ENCODE data around the gene GREB1L. TPM values are rescaled to one million over a fixed set of nuclear protein-coding genes. Genes with fewer than 3 reads are reported as not detected.

Gene GREB1L
- polyA plus RNA-seq, 1 of the 3 experiments (the other 2 are of a cell fraction) = under 0.01 TPM

DNA sequence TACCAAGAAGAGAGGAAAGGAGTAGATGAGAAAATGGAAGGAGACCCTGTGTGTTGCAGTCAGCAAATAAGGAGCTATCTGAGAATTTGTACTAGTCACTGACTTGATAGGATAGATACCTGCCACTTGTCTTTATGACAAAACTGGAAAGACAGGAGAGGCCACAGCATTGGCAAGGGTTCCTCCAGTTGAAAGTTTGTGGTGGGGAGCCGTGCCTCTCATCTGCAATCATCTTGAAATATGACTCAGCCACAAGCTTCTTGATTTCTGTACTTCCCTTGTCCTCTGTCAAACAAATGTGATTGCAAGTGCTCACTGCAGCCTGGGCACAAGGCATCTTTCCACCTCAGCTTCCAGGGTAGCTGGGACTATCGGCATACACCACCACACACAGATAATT lies 99.1 kb downstream of the GREB1L start:
- 30% methylated on average over 2 of the region's 2 CpGs for WGBS (ENCODE audit: low lambda C conversion rate)
- Histone ChIP-seq H4K20me1 (ENCODE audit: insufficient read depth) (no peaks in the 10 kb centered on the region), H3K4me1 (ENCODE audit: control insufficient read depth in 1 of 2, insufficient read depth in 2 of 2, low read depth in 1 of 2, low read length in 1 of 2) (no peaks in the 10 kb centered on the region), H3K4me3 (ENCODE audit: low read depth in 2 of 2, low read length in 1 of 2) (no peak overlapping the region), H3K4me2 (no peak overlapping the region), H3K9me2 (no peaks in the 10 kb centered on the region), H2AFZ (ENCODE audit: low read depth) (no peak overlapping the region), H3K36me3 (replicated peaks in 1 of 2; ENCODE audit: control insufficient read depth in 1 of 2, insufficient read depth in 2 of 2, low read length in 1 of 2) (no peaks in the 10 kb centered on the region), H3K27ac (ENCODE audit: low read depth in 2 of 2, low read length in 1 of 2) (no peak overlapping the region), H3K9me3 (no peaks in the 10 kb centered on the region), H3F3A (replicated peaks; ENCODE audit: insufficient read depth) (no peaks in the 10 kb centered on the region), H3K9ac (no peak overlapping the region), H3K79me2 (ENCODE audit: insufficient read depth) (no peaks in the 10 kb centered on the region), H3K27me3 (ENCODE audit: insufficient read depth) (peaks cover 13% of the 10 kb centered on the region)
- TF ChIP-seq YY1 (IDR thresholded peaks at IDR 0.05; ENCODE audit: low read depth) (no peak), SIN3A (IDR thresholded peaks at IDR 0.05; ENCODE audit: borderline replicate concordance, low read depth, low read length) (no peak), NFIC (IDR thresholded peaks at IDR 0.05; ENCODE audit: borderline replicate concordance) (no peak), JUND (IDR thresholded peaks at IDR 0.05) (no peak), EZH2phosphoT487 (IDR thresholded peaks at IDR 0.05; ENCODE audit: borderline replicate concordance, low read depth) (no peak), TCF12 (IDR thresholded peaks at IDR 0.05) (no peak), MXI1 (IDR thresholded peaks at IDR 0.05; ENCODE audit: low read depth, low read length) (no peak), TEAD4 (IDR thresholded peaks at IDR 0.05; ENCODE audit: borderline replicate concordance, insufficient read depth) (no peak), GATA2 (CRISPR knock-in tag; IDR thresholded peaks at IDR 0.05) (no peak)
- TF ChIP-seq, protein P1, sequence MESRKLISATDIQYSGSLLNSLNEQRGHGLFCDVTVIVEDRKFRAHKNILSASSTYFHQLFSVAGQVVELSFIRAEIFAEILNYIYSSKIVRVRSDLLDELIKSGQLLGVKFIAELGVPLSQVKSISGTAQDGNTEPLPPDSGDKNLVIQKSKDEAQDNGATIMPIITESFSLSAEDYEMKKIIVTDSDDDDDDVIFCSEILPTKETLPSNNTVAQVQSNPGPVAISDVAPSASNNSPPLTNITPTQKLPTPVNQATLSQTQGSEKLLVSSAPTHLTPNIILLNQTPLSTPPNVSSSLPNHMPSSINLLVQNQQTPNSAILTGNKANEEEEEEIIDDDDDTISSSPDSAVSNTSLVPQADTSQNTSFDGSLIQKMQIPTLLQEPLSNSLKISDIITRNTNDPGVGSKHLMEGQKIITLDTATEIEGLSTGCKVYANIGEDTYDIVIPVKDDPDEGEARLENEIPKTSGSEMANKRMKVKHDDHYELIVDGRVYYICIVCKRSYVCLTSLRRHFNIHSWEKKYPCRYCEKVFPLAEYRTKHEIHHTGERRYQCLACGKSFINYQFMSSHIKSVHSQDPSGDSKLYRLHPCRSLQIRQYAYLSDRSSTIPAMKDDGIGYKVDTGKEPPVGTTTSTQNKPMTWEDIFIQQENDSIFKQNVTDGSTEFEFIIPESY (IDR thresholded peaks at IDR 0.05; ENCODE audit: borderline replicate concordance, low read depth) = no peak
- no peak for DNase-seq
- POLR2A ChIA-PET = no interaction called here
- CTCF ChIA-PET = no interaction called here

DNA sequence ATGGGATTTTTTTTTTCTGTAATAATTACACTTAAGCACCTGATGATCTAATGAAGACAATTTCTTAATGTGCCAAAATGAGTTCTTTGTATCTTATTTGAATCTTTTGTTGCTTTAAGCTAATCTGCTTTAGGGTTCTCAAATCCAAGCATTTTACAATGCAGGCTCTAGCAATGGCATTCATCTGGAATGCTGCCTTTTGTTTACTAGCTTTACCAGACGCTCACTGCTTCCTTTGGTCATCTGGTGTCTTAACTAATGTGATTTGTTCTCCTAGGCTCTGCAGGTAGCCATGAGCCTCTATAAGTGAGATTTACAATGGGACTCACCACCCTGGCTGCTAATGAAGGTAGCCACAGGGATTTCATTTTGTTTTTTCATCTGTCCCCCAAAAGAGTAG lies 100.3 kb downstream of the GREB1L start:
- DNase-seq = no peak
- no peak overlapping the region for H2AFZ ChIP-seq (ENCODE audit: low read depth)
- no peaks in the 10 kb centered on the region for H3K36me3 ChIP-seq (replicated peaks in 1 of 2; ENCODE audit: control insufficient read depth in 1 of 2, insufficient read depth in 2 of 2, low read length in 1 of 2)
- peaks cover 10% of the 10 kb centered on the region for H3K27me3 ChIP-seq (ENCODE audit: insufficient read depth)
- TF ChIP-seq MEF2A (IDR thresholded peaks at IDR 0.05; ENCODE audit: borderline replicate concordance, low read depth) (no peak), ELF1 (IDR thresholded peaks at IDR 0.05) (no peak), TEAD4 (IDR thresholded peaks at IDR 0.05; ENCODE audit: borderline replicate concordance, insufficient read depth) (no peak), JUND (IDR thresholded peaks at IDR 0.05) (no peak), EP300 (IDR thresholded peaks at IDR 0.05; ENCODE audit: borderline replicate concordance in 1 of 2, low read depth in 1 of 2, low read length in 1 of 2) (no peak), SMC3 (IDR thresholded peaks at IDR 0.05; ENCODE audit: low read depth, low read length) (no peak)
- TF ChIP-seq, protein P2, sequence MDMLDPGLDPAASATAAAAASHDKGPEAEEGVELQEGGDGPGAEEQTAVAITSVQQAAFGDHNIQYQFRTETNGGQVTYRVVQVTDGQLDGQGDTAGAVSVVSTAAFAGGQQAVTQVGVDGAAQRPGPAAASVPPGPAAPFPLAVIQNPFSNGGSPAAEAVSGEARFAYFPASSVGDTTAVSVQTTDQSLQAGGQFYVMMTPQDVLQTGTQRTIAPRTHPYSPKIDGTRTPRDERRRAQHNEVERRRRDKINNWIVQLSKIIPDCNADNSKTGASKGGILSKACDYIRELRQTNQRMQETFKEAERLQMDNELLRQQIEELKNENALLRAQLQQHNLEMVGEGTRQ (IDR thresholded peaks at IDR 0.05; ENCODE audit: borderline replicate concordance, low read depth, low read length) = no peak
- TF ChIP-seq, protein P3, sequence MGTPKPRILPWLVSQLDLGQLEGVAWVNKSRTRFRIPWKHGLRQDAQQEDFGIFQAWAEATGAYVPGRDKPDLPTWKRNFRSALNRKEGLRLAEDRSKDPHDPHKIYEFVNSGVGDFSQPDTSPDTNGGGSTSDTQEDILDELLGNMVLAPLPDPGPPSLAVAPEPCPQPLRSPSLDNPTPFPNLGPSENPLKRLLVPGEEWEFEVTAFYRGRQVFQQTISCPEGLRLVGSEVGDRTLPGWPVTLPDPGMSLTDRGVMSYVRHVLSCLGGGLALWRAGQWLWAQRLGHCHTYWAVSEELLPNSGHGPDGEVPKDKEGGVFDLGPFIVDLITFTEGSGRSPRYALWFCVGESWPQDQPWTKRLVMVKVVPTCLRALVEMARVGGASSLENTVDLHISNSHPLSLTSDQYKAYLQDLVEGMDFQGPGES (IDR thresholded peaks at IDR 0.05; ENCODE audit: low read depth, low read length) = no peak
- TF ChIP-seq, protein P4, sequence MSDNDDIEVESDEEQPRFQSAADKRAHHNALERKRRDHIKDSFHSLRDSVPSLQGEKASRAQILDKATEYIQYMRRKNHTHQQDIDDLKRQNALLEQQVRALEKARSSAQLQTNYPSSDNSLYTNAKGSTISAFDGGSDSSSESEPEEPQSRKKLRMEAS (IDR thresholded peaks at IDR 0.05; ENCODE audit: low read depth) = no peak
- TF ChIP-seq, protein P5, sequence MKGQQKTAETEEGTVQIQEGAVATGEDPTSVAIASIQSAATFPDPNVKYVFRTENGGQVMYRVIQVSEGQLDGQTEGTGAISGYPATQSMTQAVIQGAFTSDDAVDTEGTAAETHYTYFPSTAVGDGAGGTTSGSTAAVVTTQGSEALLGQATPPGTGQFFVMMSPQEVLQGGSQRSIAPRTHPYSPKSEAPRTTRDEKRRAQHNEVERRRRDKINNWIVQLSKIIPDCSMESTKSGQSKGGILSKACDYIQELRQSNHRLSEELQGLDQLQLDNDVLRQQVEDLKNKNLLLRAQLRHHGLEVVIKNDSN (IDR thresholded peaks at IDR 0.05; ENCODE audit: borderline replicate concordance, low read depth) = no peak
- TF ChIP-seq, protein P6, sequence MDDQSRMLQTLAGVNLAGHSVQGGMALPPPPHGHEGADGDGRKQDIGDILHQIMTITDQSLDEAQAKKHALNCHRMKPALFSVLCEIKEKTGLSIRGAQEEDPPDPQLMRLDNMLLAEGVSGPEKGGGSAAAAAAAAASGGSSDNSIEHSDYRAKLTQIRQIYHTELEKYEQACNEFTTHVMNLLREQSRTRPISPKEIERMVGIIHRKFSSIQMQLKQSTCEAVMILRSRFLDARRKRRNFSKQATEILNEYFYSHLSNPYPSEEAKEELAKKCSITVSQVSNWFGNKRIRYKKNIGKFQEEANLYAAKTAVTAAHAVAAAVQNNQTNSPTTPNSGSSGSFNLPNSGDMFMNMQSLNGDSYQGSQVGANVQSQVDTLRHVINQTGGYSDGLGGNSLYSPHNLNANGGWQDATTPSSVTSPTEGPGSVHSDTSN (IDR thresholded peaks at IDR 0.05) = no peak
- H3K4me3 ChIP-seq (ENCODE audit: low read depth in 2 of 2, low read length in 1 of 2) = no peak overlapping the region
- no peaks in the 10 kb centered on the region for H3K79me2 ChIP-seq (ENCODE audit: insufficient read depth)
- ChIA-PET POLR2A (no interaction called here), CTCF (no interaction called here)
- no peak overlapping the region for H3K4me2 ChIP-seq
- H3K9me2 ChIP-seq = no peaks in the 10 kb centered on the region
- WGBS (ENCODE audit: low lambda C conversion rate) = 0% methylated on average over 1 of the region's 1 CpG
- no peak overlapping the region for H3K9ac ChIP-seq
- H4K20me1 ChIP-seq (ENCODE audit: insufficient read depth) = no peaks in the 10 kb centered on the region
- no peaks in the 10 kb centered on the region for H3F3A ChIP-seq (replicated peaks; ENCODE audit: insufficient read depth)
- no peak overlapping the region for H3K27ac ChIP-seq (ENCODE audit: low read depth in 2 of 2, low read length in 1 of 2)
- H3K4me1 ChIP-seq (ENCODE audit: control insufficient read depth in 1 of 2, insufficient read depth in 2 of 2, low read depth in 1 of 2, low read length in 1 of 2) = no peaks in the 10 kb centered on the region
- H3K9me3 ChIP-seq = no peaks in the 10 kb centered on the region

All from SK-N-SH (cell line).